GM21390 (cell line): Measurements from ENCODE around the gene LPP.
"Not testable (repeated sequence)": the region's sequence is repeated elsewhere in the genome, so short reads cannot be mapped to it uniquely, and the experiment has no call there.

Source experiments
- ATAC-seq: cut with Tn5 transposase; IDR thresholded peaks from one replicate; pipeline ENCODE4 v1.9.1; 2021; ENCODE audit not compliant: unreplicated experiment

Gene LPP

GRCh38 chr3:188687389-188687788, 533.4 kb downstream of the LPP start:
- ATAC-seq: no peak

- ATAC-seq: no peak
Measured at GRCh38 chr3:188689101-188689574, 535.2 kb downstream of the LPP start.

GRCh38 chr3:188690064-188690463, 536.1 kb downstream of the LPP start:
- ATAC-seq: no peak

GRCh38 chr3:188691004-188691403, 537.0 kb downstream of the LPP start:
- ATAC-seq: no peak

- no peak for ATAC-seq
Measured at GRCh38 chr3:188691665-188692064, 537.7 kb downstream of the LPP start.

- ATAC-seq: no peak
Measured at GRCh38 chr3:188692700-188693099, 538.7 kb downstream of the LPP start.

- no peak for ATAC-seq
Measured at GRCh38 chr3:188693435-188693834, 539.5 kb downstream of the LPP start.

GRCh38 chr3:188695241-188695640, 541.3 kb downstream of the LPP start:
- ATAC-seq: no peak

GRCh38 chr3:188697127-188697526, 543.2 kb downstream of the LPP start:
- peak; percentile 88 for ATAC-seq

- no peak for ATAC-seq
Measured at GRCh38 chr3:188698436-188698835, 544.5 kb downstream of the LPP start.

GRCh38 chr3:188700501-188700900, 546.5 kb downstream of the LPP start:
- no peak for ATAC-seq

GRCh38 chr3:188700918-188701317, 547.0 kb downstream of the LPP start:
- no peak for ATAC-seq

- ATAC-seq: no peak
Measured at GRCh38 chr3:188701485-188701969, 547.6 kb downstream of the LPP start.

GRCh38 chr3:188702028-188702427, 548.1 kb downstream of the LPP start:
- ATAC-seq: not testable (repeated sequence)

- no peak for ATAC-seq
Measured at GRCh38 chr3:188706176-188706575, 552.2 kb downstream of the LPP start.

GRCh38 chr3:188706599-188706998, 552.6 kb downstream of the LPP start:
- no peak for ATAC-seq

- no peak for ATAC-seq
Measured at GRCh38 chr3:188707381-188708288, 553.7 kb downstream of the LPP start.

- ATAC-seq: no peak
Measured at GRCh38 chr3:188711881-188712247, 557.9 kb downstream of the LPP start.

- no peak for ATAC-seq
Measured at GRCh38 chr3:188712248-188712924, 558.4 kb downstream of the LPP start.

GRCh38 chr3:188712991-188713390, 559.0 kb downstream of the LPP start:
- no peak for ATAC-seq

- no peak for ATAC-seq
Measured at GRCh38 chr3:188719545-188719944, 565.6 kb downstream of the LPP start.

- ATAC-seq: no peak
Measured at GRCh38 chr3:188720215-188720614, 566.3 kb downstream of the LPP start.
